Fibroblast of lung (primary cell): ENCODE data around the gene RPL9. TPM values are rescaled to one million over a fixed set of nuclear protein-coding genes. Genes with fewer than 3 reads are reported as not detected.
"Not testable (repeated sequence)": the region's sequence is repeated elsewhere in the genome, so short reads cannot be mapped to it uniquely, and the experiment has no call there.

Source experiments
- DNase-seq, 2 donors: peaks; one replicate each; pipeline versions ENCODE4 v3.0.0 to v3.0.0-alpha.2; 2010; ENCODE audit warnings: low read depth in 2 of 2
- H2AFZ ChIP-seq: 2 replicates; pipeline ENCODE4 v1.5.1; 2012; ENCODE audit warnings: low read length, control low read depth, inconsistent platforms
- H3K27ac ChIP-seq: 2 replicates; pipeline ENCODE4 v1.5.1; 2011; ENCODE audit warnings: low read length, control low read depth; ENCODE audit not compliant: insufficient read depth
- H3K27me3 ChIP-seq: 2 replicates; pipeline ENCODE4 v1.5.1; 2011; ENCODE audit warnings: mild to moderate bottlenecking, low read length; ENCODE audit not compliant: control insufficient read depth, insufficient read depth
- H3K36me3 ChIP-seq: 2 replicates; pipeline ENCODE4 v1.5.1; 2011; ENCODE audit warnings: low read length; ENCODE audit not compliant: control insufficient read depth, insufficient read depth
- H3K4me1 ChIP-seq: 2 replicates; pipeline ENCODE4 v1.5.1; 2011; ENCODE audit warnings: low read length; ENCODE audit not compliant: control insufficient read depth, insufficient read depth; ENCODE audit errors: extremely low read depth
- H3K4me2 ChIP-seq: 2 replicates; pipeline ENCODE4 v1.5.1; 2011; ENCODE audit warnings: low read length, control low read depth; ENCODE audit not compliant: insufficient read depth; ENCODE audit errors: extremely low read depth
- H3K4me3 ChIP-seq, 4 experiments: fragments of 200-600 bp in 1 of 4; sonication (generic) in 1 of 4; replicated peaks in 1 of 4; 2 replicates each; pipeline ENCODE4 v1.5.1; 2011 to 2016; ENCODE audit warnings: low read length in 4 of 4, low read depth in 3 of 4, mild to moderate bottlenecking in 3 of 4, control low read depth in 2 of 4, inconsistent platforms in 1 of 4, mixed read lengths in 1 of 4; ENCODE audit not compliant: insufficient read depth in 1 of 4; ENCODE audit errors: control extremely low read depth in 1 of 4
- H3K79me2 ChIP-seq: 2 replicates; pipeline ENCODE4 v1.5.1; 2012; ENCODE audit warnings: mild to moderate bottlenecking, low read length, inconsistent platforms; ENCODE audit not compliant: control insufficient read depth, insufficient read depth
- H3K9ac ChIP-seq: 2 replicates; pipeline ENCODE4 v1.5.1; 2011; ENCODE audit warnings: mild to moderate bottlenecking, low read length, control low read depth; ENCODE audit not compliant: insufficient read depth
- H3K9me3 ChIP-seq: 2 replicates; pipeline ENCODE4 v1.5.1; 2012; ENCODE audit warnings: low read depth, low read length; ENCODE audit not compliant: control insufficient read depth, insufficient read depth
- H4K20me1 ChIP-seq: 2 replicates; pipeline ENCODE4 v1.5.1; 2011; ENCODE audit warnings: low read length; ENCODE audit not compliant: control insufficient read depth, insufficient read depth; ENCODE audit errors: extremely low read depth
- EZH2 ChIP-seq: IDR thresholded peaks from 2 replicates; pipeline ENCODE4 v1.5.1; 2012; ENCODE audit warnings: low read length, control low read depth, mild to moderate bottlenecking; ENCODE audit errors: missing control alignments
- polyA plus RNA-seq, 2 donors: library from polyadenylated mRNA; depleted of rRNA in 1 of 2; stranded (reverse) in 1 of 2; unstranded in 1 of 2; fragments of >200 nt; gene quantifications; 2 replicates each; pipeline ENCODE4 v1.2.1, GENCODE V29; 2011 to 2012; ENCODE audit warnings: missing spikeins in 1 of 2
- total RNA-seq: library from RNA; depleted of rRNA; stranded (reverse); fragments of >200 nt; gene quantifications from 2 replicates; pipeline ENCODE4 v1.2.1, GENCODE V29; 2014
- TF ChIP-seq, protein P1 (sequence below), 2 donors: IDR thresholded peaks in 1 of 2; conservative IDR thresholded peaks in 1 of 2; 1 replicate in 1 of 2; 2 replicates in 1 of 2; pipeline ENCODE4 v1.5.1; 2011 to 2012; ENCODE audit warnings: low read length in 2 of 2, control low read depth in 1 of 2, inconsistent platforms in 1 of 2, low read depth in 1 of 2, mild to moderate bottlenecking in 1 of 2

The RPL9 gene
- total and polyA plus RNA-seq, 2 donors (not counting 1 experiment from before 2014, with no cell fraction given), result 1,426 to 2,253 TPM

- Histone ChIP-seq H3K79me2 (no peaks in the 10 kb centered on the region), H4K20me1 (no peaks in the 10 kb centered on the region), H3K4me1 (no peaks in the 10 kb centered on the region), H3K27me3 (no peaks in the 10 kb centered on the region), H3K9ac (no peak overlapping the region), H3K4me2 (no peak overlapping the region), H3K36me3 (no peaks in the 10 kb centered on the region), H3K27ac (no peak overlapping the region), H2AFZ (no peak overlapping the region), H3K9me3 (no peaks in the 10 kb centered on the region), H3K4me3 (no peak overlapping the region)
- TF ChIP-seq, protein P1, sequence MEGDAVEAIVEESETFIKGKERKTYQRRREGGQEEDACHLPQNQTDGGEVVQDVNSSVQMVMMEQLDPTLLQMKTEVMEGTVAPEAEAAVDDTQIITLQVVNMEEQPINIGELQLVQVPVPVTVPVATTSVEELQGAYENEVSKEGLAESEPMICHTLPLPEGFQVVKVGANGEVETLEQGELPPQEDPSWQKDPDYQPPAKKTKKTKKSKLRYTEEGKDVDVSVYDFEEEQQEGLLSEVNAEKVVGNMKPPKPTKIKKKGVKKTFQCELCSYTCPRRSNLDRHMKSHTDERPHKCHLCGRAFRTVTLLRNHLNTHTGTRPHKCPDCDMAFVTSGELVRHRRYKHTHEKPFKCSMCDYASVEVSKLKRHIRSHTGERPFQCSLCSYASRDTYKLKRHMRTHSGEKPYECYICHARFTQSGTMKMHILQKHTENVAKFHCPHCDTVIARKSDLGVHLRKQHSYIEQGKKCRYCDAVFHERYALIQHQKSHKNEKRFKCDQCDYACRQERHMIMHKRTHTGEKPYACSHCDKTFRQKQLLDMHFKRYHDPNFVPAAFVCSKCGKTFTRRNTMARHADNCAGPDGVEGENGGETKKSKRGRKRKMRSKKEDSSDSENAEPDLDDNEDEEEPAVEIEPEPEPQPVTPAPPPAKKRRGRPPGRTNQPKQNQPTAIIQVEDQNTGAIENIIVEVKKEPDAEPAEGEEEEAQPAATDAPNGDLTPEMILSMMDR (conservative IDR thresholded peaks at IDR 0.05 in 1 of 2, IDR thresholded peaks at IDR 0.05 in 1 of 2; ENCODE audit: low read depth in 1 of 2, low read length in 2 of 2), result no peak
- TF ChIP-seq EZH2, result no peak
- DNase-seq, result no peak
These were observed 32.0 kb downstream of the RPL9 start for GRCh38 chr4:39426728-39427127.

DNA sequence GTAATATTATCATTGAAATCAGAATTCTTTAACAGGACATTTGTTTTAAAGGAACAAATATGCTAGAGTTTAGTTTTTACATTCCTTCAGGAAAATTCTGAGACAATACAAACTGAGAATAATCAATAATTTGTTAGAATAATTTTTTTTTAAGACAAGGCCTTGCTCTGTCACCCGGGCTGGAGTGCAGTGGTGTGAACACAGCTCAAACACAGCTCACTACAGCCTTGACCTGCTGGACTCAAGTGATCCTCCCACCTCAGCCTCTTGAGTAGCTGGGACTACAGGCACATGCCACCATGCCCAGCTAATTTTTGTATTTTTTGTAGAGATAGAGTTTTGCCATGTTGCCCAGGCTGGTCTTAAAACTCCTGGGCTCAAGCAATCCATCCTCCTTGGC is 33.4 kb downstream of the RPL9 start:
- H3K4me2 ChIP-seq, H3K27ac ChIP-seq, H2AFZ ChIP-seq, H3K27me3 ChIP-seq, H3K79me2 ChIP-seq, DNase-seq, H3K36me3 ChIP-seq, H3K9ac ChIP-seq, H3K4me3 ChIP-seq, H4K20me1 ChIP-seq, H3K4me1 ChIP-seq, H3K9me3 ChIP-seq: not testable (repeated sequence)

GRCh38 chr4:39422247-39422646 is 36.5 kb downstream of the RPL9 start:
- DNase-seq, result no peak
- no peaks in the 10 kb centered on the region for H3K79me2 ChIP-seq
- H3K9me3 ChIP-seq, result no peaks in the 10 kb centered on the region
- H4K20me1 ChIP-seq, result no peaks in the 10 kb centered on the region
- H3K27ac ChIP-seq, result no peak overlapping the region
- H2AFZ ChIP-seq, result no peak overlapping the region
- no peak for TF ChIP-seq EZH2
- TF ChIP-seq, protein P1 (conservative IDR thresholded peaks at IDR 0.05 in 1 of 2, IDR thresholded peaks at IDR 0.05 in 1 of 2; ENCODE audit: low read depth in 1 of 2, low read length in 2 of 2), result no peak
- H3K4me1 ChIP-seq, result no peaks in the 10 kb centered on the region
- H3K36me3 ChIP-seq, result no peaks in the 10 kb centered on the region
- H3K4me3 ChIP-seq, result no peak overlapping the region
- no peaks in the 10 kb centered on the region for H3K27me3 ChIP-seq
- H3K9ac ChIP-seq, result no peak overlapping the region
- no peak overlapping the region for H3K4me2 ChIP-seq
